ENCODE data around the gene RIOX2. TPM values are rescaled to one million over a fixed set of nuclear protein-coding genes. Genes with fewer than 3 reads are reported as not detected.

Gene RIOX2
- total RNA-seq, 4 donors from 2014 or later: 9.3 to 50.3 (median 12.6) TPM

GRCh38 chr3:97930018-97930417, 42.2 kb downstream of the RIOX2 start:
- H3K27me3 ChIP-seq: no peaks in the 10 kb centered on the region
- no peak for TF ChIP-seq POLR2A (IDR thresholded peaks at IDR 0.05)
- TF ChIP-seq, protein P1, sequence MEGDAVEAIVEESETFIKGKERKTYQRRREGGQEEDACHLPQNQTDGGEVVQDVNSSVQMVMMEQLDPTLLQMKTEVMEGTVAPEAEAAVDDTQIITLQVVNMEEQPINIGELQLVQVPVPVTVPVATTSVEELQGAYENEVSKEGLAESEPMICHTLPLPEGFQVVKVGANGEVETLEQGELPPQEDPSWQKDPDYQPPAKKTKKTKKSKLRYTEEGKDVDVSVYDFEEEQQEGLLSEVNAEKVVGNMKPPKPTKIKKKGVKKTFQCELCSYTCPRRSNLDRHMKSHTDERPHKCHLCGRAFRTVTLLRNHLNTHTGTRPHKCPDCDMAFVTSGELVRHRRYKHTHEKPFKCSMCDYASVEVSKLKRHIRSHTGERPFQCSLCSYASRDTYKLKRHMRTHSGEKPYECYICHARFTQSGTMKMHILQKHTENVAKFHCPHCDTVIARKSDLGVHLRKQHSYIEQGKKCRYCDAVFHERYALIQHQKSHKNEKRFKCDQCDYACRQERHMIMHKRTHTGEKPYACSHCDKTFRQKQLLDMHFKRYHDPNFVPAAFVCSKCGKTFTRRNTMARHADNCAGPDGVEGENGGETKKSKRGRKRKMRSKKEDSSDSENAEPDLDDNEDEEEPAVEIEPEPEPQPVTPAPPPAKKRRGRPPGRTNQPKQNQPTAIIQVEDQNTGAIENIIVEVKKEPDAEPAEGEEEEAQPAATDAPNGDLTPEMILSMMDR (IDR thresholded peaks at IDR 0.05): no peak
- no peak overlapping the region for H3K27ac ChIP-seq
- no peaks in the 10 kb centered on the region for H3K4me1 ChIP-seq
- no peak overlapping the region for H3K4me3 ChIP-seq
- no peaks in the 10 kb centered on the region for H3K9me3 ChIP-seq
- no peak for DNase-seq
- H3K36me3 ChIP-seq: peaks cover 0 to 20% (median 0%) of the 10 kb centered on the region in 3 donors

DNA sequence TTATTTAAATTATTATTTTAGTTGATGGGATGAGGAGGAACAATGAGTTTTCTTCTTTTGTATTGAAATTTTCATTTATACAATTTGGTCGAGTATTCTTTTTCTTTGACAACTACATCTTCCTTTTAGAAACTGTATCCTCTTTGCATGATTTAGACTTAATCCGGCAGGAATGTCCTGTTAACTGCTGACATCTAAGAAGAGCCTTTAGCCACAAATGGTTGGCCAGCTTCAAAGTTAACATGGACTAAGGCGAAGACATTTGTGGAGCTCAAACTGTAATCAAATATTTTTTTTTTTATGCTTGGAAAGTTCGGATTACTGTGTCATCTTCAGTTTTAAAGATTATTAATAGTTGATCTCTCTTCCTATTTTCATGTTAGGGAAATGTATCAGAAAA, 43.2 kb downstream of the RIOX2 start:
- no peaks in the 10 kb centered on the region for H3K9me3 ChIP-seq
- no peaks in the 10 kb centered on the region for H3K4me1 ChIP-seq
- H3K27ac ChIP-seq: no peak overlapping the region
- DNase-seq: no peak
- no peak for TF ChIP-seq POLR2A (IDR thresholded peaks at IDR 0.05)
- TF ChIP-seq, protein P1 (IDR thresholded peaks at IDR 0.05): no peak
- no peaks in the 10 kb centered on the region for H3K27me3 ChIP-seq
- H3K4me3 ChIP-seq: no peak overlapping the region
- peaks cover 0 to 16% (median 0%) of the 10 kb centered on the region in 3 donors for H3K36me3 ChIP-seq

GRCh38 chr3:97927704-97928103, 44.5 kb downstream of the RIOX2 start:
- Histone ChIP-seq H3K27ac (no peak overlapping the region), H3K9me3 (no peaks in the 10 kb centered on the region), H3K4me1 (no peaks in the 10 kb centered on the region), H3K36me3 (peaks cover 0 to 10% (median 0%) of the 10 kb centered on the region in 3 donors), H3K27me3 (no peaks in the 10 kb centered on the region), H3K4me3 (no peak overlapping the region)
- no peak for DNase-seq
- TF ChIP-seq, protein P1 (IDR thresholded peaks at IDR 0.05): no peak
- TF ChIP-seq POLR2A (IDR thresholded peaks at IDR 0.05): no peak

GRCh38 chr3:97917813-97918536, 54.3 kb downstream of the RIOX2 start:
- TF ChIP-seq, protein P1 (IDR thresholded peaks at IDR 0.05): no peak
- no peak for TF ChIP-seq POLR2A (IDR thresholded peaks at IDR 0.05)
- H3K9me3 ChIP-seq: no peaks in the 10 kb centered on the region
- no peaks in the 10 kb centered on the region for H3K27me3 ChIP-seq
- H3K36me3 ChIP-seq: peaks cover 0 to 29% (median 0%) of the 10 kb centered on the region in 3 donors
- H3K4me1 ChIP-seq: no peaks in the 10 kb centered on the region
- H3K4me3 ChIP-seq: no peak overlapping the region
- H3K27ac ChIP-seq: no peak overlapping the region
- no peak for DNase-seq

GRCh38 chr3:97916576-97916975, 55.7 kb downstream of the RIOX2 start:
- TF ChIP-seq, protein P1 (IDR thresholded peaks at IDR 0.05): no peak
- H3K27me3 ChIP-seq: no peaks in the 10 kb centered on the region
- H3K9me3 ChIP-seq: no peaks in the 10 kb centered on the region
- H3K4me1 ChIP-seq: no peaks in the 10 kb centered on the region
- no peak overlapping the region for H3K27ac ChIP-seq
- peaks cover 0 to 27% (median 0%) of the 10 kb centered on the region in 3 donors for H3K36me3 ChIP-seq
- no peak overlapping the region for H3K4me3 ChIP-seq
- no peak for DNase-seq
